Inflammatory macrophage (primary cell): ENCODE results near the gene CASP12.
"Not testable (repeated sequence)": the region's sequence is repeated elsewhere in the genome, so short reads cannot be mapped to it uniquely, and the experiment has no call there.

Experiments
- DNase-seq, 2 donors: peaks; one replicate each; pipeline ENCODE4 v3.0.0-alpha.2; 2020 to 2022
- total RNA-seq, 18 experiments: gene quantifications; one replicate each; lab custom pipeline; 2026; ENCODE audit warnings: mixed read lengths in 6 of 18, inconsistent platforms in 2 of 18; lab: John Stamatoyannopoulos, UW

The CASP12 gene
- 0 to 0.11 (median 0) reads per million in 18 experiments for total RNA-seq

GRCh38 chr11:104897891-104898684 lies at the start of gene CASP12:
TSS of gene CASP12 (minus strand) at chr11:104898460.
- no peak for DNase-seq

DNA sequence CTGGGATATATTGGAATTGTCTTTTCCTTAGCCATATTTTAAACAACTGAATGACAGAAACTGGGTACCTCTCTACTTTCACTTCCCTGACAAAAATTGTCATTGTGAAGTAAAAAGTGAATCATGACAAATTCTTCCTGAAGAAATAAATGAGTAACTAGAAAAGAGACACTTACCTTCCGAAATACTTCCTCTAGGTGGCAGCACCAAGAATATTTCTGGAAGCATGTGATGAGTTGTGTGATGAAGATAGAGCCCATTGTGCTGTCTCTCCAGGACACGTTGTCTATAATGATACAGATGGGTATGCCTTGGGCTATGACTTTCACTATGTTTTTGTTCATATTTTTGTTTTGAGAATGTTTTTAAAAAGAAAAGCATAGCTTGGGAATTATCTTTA lies 48.6 kb upstream of the CASP12 start:
- peak; percentile 46 to 79 for DNase-seq

DNA sequence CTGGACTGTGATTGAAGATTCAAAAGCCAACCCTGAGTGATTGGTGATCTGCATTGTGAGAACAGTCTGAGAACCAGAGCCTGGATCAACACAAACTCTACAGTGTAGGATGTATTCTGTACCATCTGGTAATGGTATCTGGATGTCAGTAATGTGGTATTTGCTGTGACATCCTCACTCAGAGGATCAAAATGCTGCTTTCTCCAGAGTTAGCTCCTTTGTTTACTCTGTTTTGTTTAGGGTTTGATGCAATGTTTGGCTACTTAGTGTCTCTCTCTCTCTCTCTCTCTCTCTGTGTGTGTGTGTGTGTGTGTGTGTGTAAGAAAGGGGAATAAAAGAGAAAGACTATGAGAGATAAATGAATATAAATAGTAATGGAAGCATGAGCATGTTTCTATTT lies 45.8 kb upstream of the CASP12 start:
- no peak for DNase-seq

DNA sequence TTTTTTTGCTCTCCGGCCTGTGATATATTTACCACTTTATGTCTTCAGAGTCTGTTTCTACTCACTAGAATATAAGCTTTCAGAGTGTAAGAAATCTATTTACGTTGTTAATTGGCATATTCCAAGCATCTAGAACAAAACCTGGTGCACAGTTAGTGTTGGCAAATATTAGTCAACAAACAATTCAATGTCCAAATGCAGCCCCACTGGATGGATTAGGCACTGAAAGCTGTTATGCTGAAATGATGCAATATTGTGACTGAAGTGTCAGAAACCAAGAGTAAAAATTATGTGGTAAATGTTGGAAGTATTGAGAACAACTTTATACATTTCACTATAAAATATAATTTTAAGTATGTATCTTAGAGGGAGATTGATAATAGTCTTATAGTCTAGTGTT lies 45.3 kb upstream of the CASP12 start:
- no peak for DNase-seq

GRCh38 chr11:104934594-104934993 lies 36.3 kb upstream of the CASP12 start:
- no peak for DNase-seq

DNA sequence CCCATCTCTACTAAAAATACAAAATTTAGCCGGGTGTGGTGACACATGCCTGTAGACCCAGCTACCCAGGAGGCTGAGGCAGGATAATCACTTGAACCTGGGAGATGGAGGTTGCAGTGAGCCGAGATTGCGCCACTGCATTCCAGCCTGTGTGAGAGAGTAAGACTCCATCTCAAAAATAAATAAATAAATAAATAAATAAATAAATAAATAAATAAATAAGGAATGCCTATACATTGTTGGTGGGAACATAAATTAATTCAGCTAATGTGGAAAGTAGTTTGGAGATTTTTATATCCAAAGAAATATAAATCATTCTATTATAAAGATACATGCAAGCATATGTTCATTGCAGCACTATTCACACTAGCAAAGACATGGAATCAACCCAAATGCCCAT lies 35.8 kb upstream of the CASP12 start:
- not testable (repeated sequence) for DNase-seq

DNA sequence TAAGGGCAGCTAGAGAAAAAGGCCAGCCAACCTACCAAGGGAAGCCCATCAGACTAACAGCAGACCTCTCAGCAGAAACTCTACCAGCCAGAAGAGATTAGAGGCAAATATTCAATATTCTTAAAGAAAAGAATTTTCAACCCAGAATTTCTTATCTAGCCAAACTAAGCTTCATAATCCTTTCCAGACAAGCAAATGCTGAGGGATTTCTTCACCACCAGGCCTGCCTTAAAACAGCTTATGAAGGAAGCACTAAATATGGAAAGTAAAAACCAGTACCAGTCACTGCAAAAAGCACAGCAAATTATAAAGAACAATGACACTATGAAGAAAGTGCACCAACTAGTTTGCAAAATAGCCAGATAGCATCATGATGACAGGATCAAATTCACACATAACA lies 30.6 kb upstream of the CASP12 start:
- no peak for DNase-seq

DNA sequence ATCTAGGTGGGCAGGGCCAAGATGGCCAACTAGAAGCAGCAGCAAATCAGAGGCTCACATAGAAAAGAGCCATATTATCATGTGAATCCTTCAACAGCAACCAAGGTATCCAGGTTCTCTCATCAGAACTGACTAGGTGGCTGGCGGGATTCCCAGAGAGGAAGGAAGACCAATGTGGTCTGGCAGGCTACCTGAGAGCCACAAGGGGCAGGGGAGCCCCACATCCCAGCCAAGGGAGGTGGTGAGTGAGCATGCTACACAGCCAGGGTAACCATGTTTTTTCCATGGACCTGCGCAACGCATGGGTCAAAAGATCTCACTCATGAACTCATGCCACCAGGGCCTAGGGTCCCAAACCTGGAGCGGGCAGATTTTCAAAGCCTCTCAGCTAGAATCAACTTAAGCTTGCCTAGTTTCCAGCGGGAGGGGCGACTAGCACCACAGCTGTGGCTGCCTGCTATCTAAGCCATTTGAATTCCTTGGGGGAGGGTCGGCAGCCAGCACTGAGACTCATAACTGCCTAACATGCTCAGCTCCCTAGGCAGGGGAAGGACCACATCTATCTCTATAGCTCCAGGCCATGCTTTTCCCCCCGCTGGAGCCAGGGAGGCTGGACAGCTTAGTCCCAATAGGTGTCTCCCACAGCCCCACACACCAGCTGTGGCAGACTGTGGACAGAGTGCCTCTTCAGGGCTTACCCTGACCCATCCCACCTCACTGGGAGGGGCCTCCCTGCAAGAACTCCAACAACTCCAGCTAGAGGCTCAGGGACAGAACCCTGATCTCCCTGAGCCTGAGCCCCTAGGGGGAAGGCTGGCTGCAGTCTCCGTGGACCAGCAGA lies 28.7 kb upstream of the CASP12 start:
- DNase-seq: no peak

- DNase-seq: no peak
Measured at GRCh38 chr11:104925850-104926249, 27.6 kb upstream of the CASP12 start.

- no peak for DNase-seq
Measured at GRCh38 chr11:104918113-104918824, 20.0 kb upstream of the CASP12 start.

DNA sequence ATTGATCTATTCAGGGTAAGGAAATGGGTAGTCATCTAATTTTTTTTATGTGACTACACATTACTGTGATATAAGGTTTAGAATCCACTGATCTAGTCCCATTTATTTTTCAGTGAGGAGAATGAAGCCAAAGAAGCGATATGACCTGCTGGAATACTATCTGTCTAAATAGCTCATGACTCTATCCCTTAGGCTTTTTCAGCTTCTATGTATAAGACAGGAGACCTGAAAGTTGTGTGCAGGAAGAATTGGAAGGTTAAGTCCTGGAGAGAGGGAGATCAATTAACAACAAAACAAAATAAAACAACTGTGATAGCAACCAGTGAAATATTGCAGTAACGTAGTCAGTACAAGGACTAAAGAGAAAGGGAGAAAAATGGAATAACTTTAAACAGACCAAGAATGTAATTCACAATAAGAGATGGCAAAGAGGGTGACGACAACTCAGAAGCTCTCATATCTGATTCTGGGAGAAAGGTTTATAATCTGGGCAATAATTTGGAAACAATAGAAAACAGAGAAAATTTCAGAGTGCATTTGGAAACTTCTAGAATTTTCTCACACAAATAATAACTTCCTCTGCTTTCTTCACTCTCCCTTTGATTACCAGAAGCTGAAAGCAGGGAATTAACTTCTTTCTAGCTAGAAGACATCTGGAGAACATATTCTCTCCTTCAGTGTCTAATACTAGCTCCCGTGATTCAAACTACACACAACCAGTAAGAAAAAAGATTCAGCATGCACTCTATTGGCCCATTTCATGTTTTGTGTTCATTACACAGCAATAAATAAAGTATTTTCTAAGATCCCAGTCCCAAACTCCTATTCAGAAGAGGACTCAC lies 19.2 kb upstream of the CASP12 start:
- no peak for DNase-seq

GRCh38 chr11:104916442-104916841 lies 18.2 kb upstream of the CASP12 start:
- DNase-seq: no peak

- no peak for DNase-seq
Measured at GRCh38 chr11:104912102-104912501, 13.8 kb upstream of the CASP12 start.

DNA sequence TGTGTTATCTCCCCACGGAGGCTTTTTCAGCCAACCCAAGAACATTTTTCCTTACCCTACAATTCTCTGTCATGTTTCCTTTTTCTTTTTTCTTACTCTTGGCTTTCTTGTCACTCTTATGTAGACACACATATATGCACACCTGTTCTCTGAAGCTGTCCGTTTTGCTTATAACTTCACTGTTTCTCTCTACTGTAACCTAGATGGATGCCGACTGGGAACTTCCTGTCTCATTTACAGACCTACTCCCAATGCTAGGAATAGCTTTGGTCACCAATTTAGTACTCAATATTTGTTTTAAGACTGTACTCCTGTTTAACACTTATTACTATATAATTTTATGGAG lies 9.9 kb upstream of the CASP12 start:
- DNase-seq: no peak

- DNase-seq: no peak
Measured at GRCh38 chr11:104907521-104908185, 9.4 kb upstream of the CASP12 start.

DNA sequence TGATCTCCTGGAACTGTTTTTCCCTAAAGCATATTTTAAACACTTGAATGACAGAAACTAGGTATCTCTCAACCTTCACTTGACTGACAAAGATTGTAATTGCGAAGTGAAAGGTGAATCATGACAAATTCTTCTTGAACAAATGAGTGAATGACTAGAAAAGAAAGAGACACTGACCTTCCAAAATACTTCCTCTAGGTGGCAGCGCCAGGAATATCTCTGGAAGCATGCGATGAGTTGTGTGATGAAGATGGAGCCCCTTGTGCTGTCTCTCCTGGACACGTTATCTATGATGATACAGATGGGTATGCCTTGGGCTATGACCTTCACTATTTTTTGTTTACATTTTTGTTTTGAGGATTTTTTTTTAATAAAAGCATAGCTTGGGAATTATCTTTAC lies 7.0 kb upstream of the CASP12 start:
- DNase-seq: no peak

GRCh38 chr11:104899226-104899625 lies 966 bp upstream of the CASP12 start:
- no peak for DNase-seq

DNA sequence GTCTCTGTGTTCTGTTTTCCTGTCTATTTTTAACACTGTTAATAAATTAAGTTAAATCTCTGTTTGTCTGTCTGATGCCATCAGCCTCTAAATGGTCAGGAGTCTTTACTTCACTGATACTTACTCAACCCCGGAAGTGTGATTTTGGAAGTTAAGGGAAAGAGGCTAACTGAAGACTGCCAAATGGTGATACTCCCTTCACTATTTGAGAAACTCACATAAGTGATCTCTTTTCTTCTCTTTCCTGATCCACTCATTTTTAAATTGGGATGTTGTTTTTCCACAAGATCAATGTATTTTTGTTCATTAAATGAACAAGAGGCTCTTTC lies 389 bp upstream of the CASP12 start:
- no peak for DNase-seq

DNA sequence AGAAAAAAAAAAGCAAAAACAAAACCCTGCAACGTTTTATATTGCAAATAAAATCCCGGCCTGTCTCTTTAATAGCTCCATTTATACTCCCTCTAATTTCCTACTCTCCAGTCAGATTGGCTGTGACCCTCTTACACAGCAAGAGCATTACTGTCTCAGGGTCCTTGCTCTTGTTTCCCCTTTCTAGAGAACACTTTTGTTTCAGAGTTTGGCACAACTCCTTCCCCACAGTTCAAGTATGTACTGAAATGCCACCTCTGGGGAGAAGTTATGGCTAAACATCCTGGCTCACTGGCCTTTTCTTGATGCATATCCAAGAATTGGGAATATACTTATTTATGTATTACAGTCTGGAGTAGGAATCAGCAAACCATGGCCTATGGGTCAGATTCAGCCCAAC lies 2.6 kb downstream of the CASP12 start:
- DNase-seq: no peak

GRCh38 chr11:104893876-104894275 lies 4.4 kb downstream of the CASP12 start:
- DNase-seq: no peak

DNA sequence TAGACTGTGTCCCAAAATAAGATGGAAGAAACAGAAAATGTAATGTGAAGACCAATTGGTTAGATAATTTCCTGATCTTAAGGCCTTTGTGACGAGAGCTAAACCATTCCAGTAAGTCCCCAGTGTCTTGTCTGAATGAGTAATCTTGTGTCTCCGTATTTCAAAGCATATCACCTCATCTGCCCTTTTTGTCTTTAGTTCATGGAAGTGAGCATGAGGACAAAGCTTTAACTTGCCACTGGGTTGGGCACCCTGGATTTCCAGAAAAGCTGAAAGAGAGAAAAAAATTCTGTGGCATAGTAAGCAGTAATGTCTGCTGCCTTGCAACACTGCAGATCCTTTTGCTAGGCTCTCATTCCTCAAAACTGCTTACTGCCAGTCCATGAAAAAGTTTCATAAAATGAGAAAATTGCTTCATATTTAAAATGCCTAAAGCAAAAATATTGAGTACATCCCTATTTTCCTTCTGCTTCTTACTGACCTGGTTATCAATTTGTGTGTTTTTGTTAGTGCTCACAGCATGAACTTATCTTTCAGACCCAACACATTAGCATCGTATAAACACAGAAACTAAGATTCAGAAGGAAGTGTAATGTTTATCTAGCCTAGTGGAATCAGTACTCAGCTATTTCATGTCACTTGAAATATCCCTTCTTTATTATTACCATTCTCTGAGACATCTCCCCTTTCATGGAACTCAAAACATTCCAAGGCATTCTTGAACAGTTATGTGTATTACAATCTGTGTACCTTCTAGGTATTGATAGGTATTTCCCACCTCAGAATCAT lies 5.3 kb downstream of the CASP12 start:
- peak in 1 of 2 donors; percentile 5 for DNase-seq
